HG03354 (cell line): ENCODE measurements around the gene KIZ.

Experiments used
- ATAC-seq: cut with Tn5 transposase; IDR thresholded peaks from one replicate; pipeline ENCODE4 v1.9.1; 2021; ENCODE audit warnings: mild to moderate bottlenecking; ENCODE audit not compliant: unreplicated experiment, poor library complexity, severe bottlenecking

KIZ gene

GRCh38 chr20:21133917-21134622 lies 8.2 kb downstream of the KIZ start:
- ATAC-seq, result no peak

DNA sequence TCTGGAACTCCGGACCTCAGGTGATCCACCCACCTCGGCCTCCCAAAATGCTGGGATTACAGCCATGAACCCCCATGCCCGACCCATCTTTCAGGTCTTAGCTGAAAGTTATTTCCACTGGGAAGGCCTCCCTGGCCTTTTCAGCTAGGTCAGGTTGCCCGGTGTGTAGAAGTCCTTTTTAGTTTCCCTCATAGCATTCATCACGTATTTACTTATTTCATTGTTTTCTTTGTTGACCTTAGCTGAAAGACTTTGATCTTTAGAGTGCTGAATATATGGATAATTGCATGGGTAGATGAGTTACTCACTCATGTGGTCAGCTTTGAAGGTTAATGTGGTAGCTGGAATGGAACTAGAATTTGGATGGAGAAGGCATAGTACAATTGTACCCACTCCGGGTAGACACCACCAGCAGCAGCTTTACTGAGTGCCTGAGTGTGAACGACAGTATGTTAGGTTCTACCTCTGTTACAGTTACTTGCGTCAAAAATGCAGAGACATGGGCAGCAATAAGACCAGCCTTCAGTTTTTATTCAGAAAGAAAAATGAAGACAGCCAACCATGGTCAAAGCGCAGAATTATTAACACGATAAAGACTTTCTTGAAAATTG lies 9.1 kb downstream of the KIZ start:
- ATAC-seq, result no peak

GRCh38 chr20:21136015-21136732 lies 10.3 kb downstream of the KIZ start:
- ATAC-seq, result no peak

- ATAC-seq, result no peak
These were observed 11.2 kb downstream of the KIZ start for GRCh38 chr20:21137078-21137477.

DNA sequence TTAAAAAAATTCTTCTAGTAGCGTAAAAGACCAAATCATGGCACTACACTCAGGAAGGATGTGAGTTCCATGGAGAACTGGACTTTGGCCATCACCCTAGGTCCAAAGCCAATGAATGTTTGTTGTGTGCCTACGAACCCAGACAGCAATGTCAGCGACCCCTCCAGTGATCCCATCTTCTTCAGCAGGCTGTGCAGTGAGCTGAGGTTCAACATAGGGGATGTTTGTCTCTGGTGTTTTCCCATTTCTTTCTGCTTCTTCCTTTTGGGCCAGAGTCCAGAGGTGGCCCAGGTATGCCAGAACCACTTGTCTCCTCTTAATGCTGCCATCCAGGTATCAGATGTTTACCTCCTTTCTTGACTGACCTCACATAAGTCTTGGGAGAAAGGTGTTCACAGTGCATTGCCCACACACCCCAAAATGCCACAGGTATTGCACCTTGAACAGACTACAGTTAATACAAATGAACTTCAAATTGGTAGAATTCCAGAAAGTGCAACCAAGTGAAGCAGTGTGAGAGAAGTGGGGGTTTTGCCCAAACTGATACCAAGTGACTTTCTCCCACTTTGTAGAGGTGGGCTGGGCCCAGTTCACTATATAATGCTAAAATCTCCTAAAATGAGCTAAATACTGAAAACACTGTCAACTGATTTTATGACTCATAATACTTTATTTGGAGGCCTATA lies 14.1 kb downstream of the KIZ start:
- no peak for ATAC-seq

GRCh38 chr20:21141825-21142224 lies 15.9 kb downstream of the KIZ start:
- ATAC-seq, result no peak

DNA sequence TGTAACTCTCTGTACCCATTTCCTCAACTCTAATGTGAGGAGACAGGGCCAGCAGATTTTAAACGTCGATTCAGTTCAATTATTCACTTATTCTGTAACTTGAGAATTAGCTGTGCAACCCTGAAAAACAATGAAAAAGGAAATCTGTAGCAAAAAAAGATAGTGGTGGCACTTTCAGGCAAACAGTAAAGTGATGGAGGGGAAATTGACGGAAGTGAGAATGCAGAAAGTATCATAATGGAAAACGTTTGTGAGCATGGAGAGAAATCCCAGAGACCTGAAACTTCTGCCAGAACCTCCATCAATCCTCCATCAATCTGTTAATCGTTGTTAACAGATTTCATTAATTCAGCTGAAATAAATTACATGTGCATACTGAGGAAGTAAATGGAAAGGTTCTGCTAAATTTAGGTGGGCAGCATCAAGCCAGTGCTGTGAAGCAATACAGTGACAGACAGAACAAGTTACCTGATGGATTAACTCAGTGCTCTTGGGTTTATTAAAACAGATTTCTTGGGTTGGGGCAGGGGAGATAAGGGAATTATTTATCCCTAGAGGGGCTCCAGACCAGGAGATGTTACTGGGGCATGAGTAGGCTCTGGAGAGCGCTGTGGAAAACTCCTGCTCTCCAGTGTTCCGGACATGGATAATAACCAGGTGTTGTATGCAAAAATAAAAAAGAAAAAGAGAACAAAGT lies 17.5 kb downstream of the KIZ start:
- ATAC-seq, result no peak

DNA sequence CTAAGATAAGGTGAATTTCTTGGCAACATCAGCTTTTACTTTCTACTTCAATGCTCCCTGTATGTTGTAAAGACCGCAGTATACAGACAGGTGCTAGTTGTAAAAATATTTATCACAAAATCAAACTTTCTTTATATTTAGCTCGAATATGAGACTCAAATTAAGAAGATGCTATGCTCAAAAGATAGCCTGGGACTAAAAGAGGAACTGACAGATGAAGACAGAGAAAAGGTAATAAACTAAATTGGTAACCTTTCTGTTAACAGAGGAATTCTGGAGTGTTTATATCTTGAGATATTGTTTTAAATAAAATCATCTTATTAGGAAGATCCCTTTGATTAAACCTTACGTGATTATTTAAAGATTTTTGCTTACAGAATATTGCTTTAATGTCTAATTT lies 19.5 kb downstream of the KIZ start:
- ATAC-seq, result no peak

- no peak for ATAC-seq
These were observed 20.3 kb downstream of the KIZ start for GRCh38 chr20:21146215-21146614.

- no peak for ATAC-seq
These were observed 21.7 kb downstream of the KIZ start for GRCh38 chr20:21147593-21147992.

DNA sequence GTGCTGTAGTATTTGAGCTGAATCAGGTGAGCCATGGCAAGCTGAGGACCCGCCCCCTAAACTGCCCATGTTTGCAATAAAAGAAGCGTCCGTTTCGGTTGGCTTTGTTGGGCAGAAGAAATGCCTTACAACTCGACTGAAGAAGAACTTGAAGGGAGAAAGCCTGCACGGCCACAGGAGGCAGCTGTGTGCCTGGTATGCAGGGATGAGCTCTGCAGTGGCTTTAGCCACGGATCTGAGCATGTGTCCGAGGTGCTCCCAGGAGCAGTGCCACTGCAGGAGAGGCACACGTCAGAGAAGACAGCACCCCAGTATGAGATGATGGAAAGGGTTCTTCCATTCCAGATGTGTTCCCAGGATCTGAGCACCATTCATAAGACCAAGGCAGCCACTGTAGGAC lies 23.5 kb downstream of the KIZ start:
- no peak for ATAC-seq

DNA sequence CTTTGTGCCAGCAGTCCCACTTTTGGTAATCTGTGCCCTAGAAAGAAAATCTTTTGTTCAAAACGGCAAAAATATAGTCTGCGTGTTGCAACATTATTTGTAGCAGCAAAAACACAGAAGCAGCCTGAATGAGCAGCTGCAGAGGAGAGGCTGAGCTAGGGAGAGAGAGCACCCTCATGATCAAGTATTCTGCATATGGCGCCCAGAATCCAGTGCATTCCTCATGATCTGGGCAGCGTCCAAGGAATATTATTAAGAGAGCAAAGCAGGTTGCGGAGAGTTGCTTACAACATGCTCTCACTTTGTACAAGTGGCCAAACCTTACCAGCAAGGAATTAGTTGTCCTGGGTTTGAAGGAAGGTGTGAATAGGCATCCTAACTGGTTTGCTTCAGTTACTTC lies 25.9 kb downstream of the KIZ start:
- no peak for ATAC-seq

DNA sequence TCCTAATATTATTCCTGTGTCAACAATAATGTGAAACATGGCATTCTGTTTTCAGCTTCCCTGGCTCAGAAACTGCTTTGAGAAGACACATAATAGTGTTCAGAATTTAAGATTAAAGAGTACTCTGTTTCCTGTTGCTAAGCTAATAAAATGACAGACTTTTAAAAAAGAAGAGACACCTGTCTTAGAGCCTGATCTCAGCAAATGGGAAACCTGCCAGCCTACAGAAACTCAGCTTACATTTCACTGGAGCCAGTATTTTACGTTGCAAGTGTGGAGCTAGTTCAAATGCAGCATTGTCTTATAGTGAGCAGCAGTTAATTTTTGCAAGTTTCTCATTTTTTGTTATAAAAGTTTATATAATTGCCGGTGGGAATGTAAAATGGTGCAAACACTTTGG lies 28.8 kb downstream of the KIZ start:
- no peak for ATAC-seq

- ATAC-seq, result no peak
These were observed 29.4 kb downstream of the KIZ start for GRCh38 chr20:21155268-21155667.

DNA sequence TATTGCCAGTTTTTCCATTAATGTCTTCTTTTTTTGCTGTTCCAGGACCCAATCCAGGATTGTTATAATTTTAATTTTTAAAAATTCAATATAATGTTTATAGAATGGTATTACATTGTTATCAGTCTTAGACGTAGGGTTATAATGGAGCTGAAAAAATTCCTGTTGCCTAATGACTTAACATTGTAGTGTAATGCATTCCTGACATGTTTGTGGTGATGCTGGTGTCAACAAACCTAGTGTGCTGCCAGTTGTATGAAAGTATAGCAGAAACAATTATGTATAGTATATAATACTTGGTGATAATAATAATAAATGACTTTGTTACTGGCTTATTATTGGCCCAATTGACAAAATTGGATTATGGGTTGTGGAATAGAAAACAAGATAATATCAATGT lies 30.4 kb downstream of the KIZ start:
- ATAC-seq, result no peak

DNA sequence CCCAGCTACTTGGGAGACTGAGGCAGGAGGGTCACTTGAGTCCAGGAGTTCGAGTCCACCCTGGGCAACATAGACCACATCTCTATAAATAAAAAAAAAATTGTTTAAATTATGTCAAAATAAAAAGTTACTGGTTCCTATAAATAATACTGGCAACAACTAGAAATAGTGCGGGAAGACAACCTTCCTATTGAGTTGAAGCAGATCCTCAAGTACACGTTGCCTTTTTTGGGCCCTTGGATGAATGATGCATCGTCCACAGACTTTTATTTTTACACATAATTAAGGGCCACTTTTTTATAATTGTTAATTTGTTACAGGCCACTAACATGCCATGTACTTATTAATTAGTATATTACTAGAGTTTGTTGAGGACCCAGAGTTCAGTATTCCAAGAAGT lies 31.1 kb downstream of the KIZ start:
- ATAC-seq, result no peak

DNA sequence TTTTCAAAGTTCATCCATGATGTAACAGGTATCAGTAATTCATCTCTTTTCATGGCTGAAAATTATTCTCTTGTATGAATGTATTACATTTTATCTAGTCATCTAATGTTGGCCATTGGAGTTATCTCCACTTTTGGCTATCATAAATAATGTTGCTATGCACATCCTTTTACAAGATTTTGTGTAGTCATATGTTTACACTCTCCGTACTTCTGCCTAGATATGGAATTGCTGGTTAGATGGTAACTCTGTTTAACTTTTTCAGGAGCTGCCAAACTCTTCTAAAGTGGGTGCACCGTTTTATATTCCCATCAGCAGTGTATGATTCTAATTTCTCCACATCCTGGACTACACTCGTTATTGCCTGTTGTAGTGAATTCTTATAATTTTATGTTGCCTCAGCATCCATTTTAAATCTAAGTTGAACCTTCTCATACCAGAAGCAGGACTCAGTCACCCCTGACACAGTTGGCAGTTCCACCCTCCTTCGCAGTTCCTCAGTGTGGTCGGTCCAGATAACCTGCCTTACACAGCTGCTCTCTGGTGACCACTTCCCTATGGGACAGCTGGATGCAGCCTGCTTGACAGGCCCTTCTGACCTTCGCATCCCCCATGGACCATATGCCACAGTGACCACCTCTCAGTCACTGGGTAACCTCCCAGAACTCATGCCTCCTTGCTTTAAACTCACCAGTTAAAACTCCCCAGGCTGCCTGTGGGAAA lies 33.9 kb downstream of the KIZ start:
- peak; percentile 60 for ATAC-seq

DNA sequence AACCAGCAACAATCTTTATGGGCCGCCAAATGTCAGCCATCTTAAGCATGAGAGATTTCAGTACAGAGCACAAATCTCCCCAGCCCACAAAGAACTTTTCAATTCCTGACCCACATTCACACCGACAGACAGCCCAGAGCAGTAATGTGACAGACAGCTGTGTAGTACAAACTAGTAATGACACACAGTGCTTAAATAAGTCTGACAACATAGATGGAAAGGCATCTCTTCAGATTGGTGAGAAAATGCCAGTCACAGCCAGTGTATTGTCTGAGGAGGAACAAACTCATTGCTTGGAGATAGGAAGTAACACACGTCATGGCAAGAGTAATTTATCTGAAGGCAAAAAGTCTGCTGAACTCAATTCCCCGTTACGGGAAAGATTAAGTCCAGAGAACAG lies 36.0 kb downstream of the KIZ start:
- no peak for ATAC-seq

- ATAC-seq, result no peak
These were observed 36.7 kb downstream of the KIZ start for GRCh38 chr20:21162631-21163030.
